Colonic mucosa (tissue), 4 donors: ENCODE measurements around the gene NCOA3. TPM values are rescaled to one million over a fixed set of nuclear protein-coding genes. Genes with fewer than 3 reads are reported as not detected.
"Not testable (repeated sequence)": the region's sequence is repeated elsewhere in the genome, so short reads cannot be mapped to it uniquely, and the experiment has no call there.

ENCODE experiments used
- DNase-seq: peaks from one replicate; pipeline ENCODE4 v3.0.0-alpha.2; 2020
- H3K27ac ChIP-seq: fragments of 200-600 bp; one replicate; pipeline ENCODE4 v1.8.0; 2021
- H3K27me3 ChIP-seq: fragments of 200-600 bp; one replicate; pipeline ENCODE4 v1.8.0; 2021
- H3K36me3 ChIP-seq: fragments of 200-600 bp; one replicate; pipeline ENCODE4 v1.8.0; 2021
- H3K4me1 ChIP-seq: fragments of 200-600 bp; one replicate; pipeline ENCODE4 v1.8.0; 2021; ENCODE audit warnings: mild to moderate bottlenecking
- H3K4me3 ChIP-seq: fragments of 200-600 bp; one replicate; pipeline ENCODE4 v1.8.0; 2021
- H3K9ac ChIP-seq, 2 donors: one replicate each; pipeline ENCODE4 v1.7.0; 2013; ENCODE audit warnings: control low read depth in 2 of 2, low read depth in 2 of 2, low read length in 2 of 2
- H3K9me3 ChIP-seq: fragments of 200-600 bp; one replicate; pipeline ENCODE4 v1.8.0; 2021
- intact Hi-C: fragments of 100-400 bp; cut with DNase I; formaldehyde crosslinking; loops from one replicate; pipeline ENCODE4 v1.14.1; 2022
- total RNA-seq, 2 donors: library from RNA; stranded (reverse); fragmentation: NEBNext Ultra II Directional in 1 of 2; extraction: Animal tissue kit (Norgen Biotek cat#: 25700) in 1 of 2; gene quantifications; one replicate each; pipeline ENCODE4 v1.2.1, GENCODE V29; 2021
- TF ChIP-seq, protein P1 (sequence below): fragments of 200-600 bp; IDR thresholded peaks from one replicate; pipeline ENCODE4 v1.8.0; 2022; ENCODE audit warnings: antibody characterized with exemption, mild to moderate bottlenecking
- donor health status: healthy.
- donor health status: DM: no; HTN: no; CAD: no.
- donor health status: DM: no; HTN: no; CAD: no.

The NCOA3 gene
- total RNA-seq, 2 donors from 2014 or later, result 17.1 to 24.2 TPM

DNA sequence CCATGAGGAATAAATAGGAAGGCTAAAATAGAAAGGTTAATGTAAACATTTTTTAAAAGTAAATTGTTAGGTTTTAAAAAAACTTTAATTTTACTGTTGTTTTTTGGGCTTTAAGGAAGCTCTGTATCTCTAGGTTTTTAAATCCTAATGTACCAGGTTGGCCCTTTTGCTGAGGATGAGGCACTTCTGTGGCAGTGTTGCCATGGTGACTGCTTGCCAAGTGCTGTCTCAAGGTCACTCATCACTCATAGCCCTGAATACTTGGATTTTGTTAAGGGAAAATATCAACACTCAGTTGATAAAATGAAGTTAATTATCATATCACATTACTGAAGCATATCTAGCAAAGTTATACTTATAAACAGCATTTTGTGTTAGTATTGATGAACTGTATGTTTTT, 50.2 kb downstream of the NCOA3 start:
- Histone ChIP-seq H3K4me1 (no peaks in the 10 kb centered on the region), H3K4me3 (no peak overlapping the region), H3K27me3 (no peaks in the 10 kb centered on the region), H3K9ac (no peak overlapping the region), H3K9me3 (no peaks in the 10 kb centered on the region), H3K36me3 (no peaks in the 10 kb centered on the region), H3K27ac (no peak overlapping the region)
- DNase-seq, result no peak
- intact Hi-C loops, result no loop called here
- TF ChIP-seq, protein P1, sequence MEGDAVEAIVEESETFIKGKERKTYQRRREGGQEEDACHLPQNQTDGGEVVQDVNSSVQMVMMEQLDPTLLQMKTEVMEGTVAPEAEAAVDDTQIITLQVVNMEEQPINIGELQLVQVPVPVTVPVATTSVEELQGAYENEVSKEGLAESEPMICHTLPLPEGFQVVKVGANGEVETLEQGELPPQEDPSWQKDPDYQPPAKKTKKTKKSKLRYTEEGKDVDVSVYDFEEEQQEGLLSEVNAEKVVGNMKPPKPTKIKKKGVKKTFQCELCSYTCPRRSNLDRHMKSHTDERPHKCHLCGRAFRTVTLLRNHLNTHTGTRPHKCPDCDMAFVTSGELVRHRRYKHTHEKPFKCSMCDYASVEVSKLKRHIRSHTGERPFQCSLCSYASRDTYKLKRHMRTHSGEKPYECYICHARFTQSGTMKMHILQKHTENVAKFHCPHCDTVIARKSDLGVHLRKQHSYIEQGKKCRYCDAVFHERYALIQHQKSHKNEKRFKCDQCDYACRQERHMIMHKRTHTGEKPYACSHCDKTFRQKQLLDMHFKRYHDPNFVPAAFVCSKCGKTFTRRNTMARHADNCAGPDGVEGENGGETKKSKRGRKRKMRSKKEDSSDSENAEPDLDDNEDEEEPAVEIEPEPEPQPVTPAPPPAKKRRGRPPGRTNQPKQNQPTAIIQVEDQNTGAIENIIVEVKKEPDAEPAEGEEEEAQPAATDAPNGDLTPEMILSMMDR, result no peak

DNA sequence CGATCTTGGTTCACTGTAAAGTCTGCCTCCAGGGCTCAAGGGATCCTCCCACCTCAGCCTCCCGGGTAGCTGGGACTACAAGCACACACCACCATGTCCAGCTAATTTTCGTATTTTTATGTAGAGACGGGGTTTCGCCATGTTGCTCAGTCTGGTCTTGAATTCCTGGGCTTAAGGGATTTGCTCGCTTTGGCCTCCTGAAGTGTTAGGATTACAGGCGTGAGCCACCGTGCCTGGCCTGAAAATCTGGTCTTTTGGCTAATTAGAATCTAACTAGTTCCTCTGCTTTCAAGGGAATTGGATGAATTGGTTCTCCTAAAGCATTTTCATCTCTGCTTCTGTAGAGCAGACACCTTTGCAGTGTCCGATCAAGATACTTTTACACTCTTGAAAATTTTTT, 51.3 kb downstream of the NCOA3 start:
- Histone ChIP-seq H3K4me1 (no peaks in the 10 kb centered on the region), H3K27me3 (no peaks in the 10 kb centered on the region), H3K4me3 (no peak overlapping the region), H3K9me3 (no peaks in the 10 kb centered on the region), H3K9ac (no peak overlapping the region), H3K36me3 (no peaks in the 10 kb centered on the region), H3K27ac (no peak overlapping the region)
- intact Hi-C loops, result no loop called here
- TF ChIP-seq, protein P1, result no peak
- DNase-seq, result no peak

DNA sequence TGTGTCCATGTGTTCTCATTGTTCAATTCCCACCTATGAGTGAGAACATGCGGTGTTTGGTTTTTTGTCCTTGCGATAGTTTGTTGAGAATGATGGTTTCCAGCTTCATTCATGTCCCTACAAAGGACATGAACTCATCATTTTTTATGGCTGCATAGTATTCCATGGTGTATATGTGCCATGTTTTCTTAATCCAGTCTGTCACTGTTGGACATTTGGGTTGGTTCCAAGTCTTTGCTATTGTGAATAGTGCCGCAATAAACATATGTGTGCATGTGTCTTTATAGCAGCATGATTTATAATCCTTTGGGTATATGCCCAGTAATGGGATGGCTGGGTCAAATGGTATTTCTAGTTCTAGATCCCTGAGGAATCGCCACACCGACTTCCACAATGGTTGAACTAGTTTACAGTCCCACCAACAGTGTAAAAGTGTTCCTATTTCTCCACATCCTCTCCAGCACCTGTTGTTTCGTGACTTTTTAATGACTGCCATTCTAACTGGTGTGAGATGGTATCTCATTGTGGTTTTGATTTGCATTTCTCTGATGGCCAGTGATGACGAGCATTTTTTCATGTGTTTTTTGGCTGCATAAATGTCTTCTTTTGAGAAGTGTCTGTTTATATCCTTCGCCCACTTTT, 52.0 kb downstream of the NCOA3 start:
- H3K9ac ChIP-seq, H3K36me3 ChIP-seq, intact Hi-C loops, H3K4me1 ChIP-seq, DNase-seq, H3K4me3 ChIP-seq, H3K27me3 ChIP-seq, H3K9me3 ChIP-seq, H3K27ac ChIP-seq: not testable (repeated sequence)

DNA sequence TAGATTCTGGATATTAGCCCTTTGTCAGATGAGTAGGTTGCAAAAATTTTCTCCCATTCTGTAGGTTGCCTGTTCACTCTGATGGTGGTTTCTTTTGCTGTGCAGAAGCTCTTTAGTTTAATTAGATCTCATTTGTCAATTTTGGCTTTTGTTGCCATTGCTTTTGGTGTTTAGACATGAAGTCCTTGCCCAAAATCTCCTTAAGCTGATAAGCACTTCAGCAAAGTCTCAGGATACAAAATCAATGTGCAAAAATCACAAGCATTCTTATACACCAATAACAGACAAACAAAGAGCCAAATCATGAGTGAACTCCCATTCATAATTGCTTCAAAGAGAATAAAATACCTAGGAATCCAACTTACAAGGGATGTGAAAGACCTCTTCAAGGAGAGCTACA, 52.6 kb downstream of the NCOA3 start:
- H3K27ac ChIP-seq, H3K27me3 ChIP-seq, H3K4me1 ChIP-seq, DNase-seq, H3K9me3 ChIP-seq, H3K36me3 ChIP-seq, intact Hi-C loops, H3K4me3 ChIP-seq, H3K9ac ChIP-seq: not testable (repeated sequence)

DNA sequence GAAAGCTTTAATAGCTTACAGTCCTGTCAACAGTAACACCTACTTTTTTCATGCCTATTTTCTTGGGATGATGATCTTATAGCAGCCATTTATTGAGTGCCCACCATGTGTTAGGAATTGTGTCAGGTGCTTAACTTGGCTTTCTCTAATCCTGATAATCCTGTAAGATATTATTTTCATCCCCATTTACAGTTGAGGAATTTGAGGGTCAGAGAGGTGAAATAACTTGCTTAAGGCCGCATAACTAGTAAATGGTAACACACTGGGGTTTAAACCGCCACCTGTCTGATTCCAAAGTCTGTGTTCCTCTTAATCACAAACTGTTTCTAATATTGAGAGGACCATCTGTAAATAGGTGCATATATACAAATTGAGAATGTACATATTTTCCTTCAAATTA, 55.5 kb downstream of the NCOA3 start:
- intact Hi-C loops, result no loop called here
- H3K4me1 ChIP-seq, result no peaks in the 10 kb centered on the region
- H3K27ac ChIP-seq, result no peak overlapping the region
- no peaks in the 10 kb centered on the region for H3K27me3 ChIP-seq
- no peak overlapping the region for H3K9ac ChIP-seq
- H3K9me3 ChIP-seq, result no peaks in the 10 kb centered on the region
- TF ChIP-seq, protein P1, result no peak
- no peaks in the 10 kb centered on the region for H3K36me3 ChIP-seq
- no peak for DNase-seq
- H3K4me3 ChIP-seq, result no peak overlapping the region

DNA sequence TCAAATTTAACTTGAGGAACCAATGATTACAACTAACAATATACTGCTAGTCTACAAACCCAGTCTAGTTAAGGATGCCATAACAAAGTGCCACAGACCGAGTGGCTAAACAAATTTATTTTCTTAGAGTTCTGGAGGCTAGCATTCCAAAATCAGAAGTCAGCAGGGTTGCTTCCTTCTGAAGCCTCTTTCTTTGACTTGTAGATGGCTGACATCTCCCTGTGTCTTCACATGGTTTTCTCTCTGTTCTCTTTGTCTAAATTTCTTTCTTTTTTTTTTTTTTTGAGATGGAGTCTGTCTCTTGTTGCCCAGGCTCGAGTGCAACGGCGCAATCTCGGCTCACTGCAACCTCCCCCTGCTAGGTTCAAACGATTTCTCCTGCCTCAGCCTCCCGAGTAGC, 56.1 kb downstream of the NCOA3 start:
- DNase-seq, result no peak
- no peaks in the 10 kb centered on the region for H3K36me3 ChIP-seq
- TF ChIP-seq, protein P1, result no peak
- no peaks in the 10 kb centered on the region for H3K9me3 ChIP-seq
- no peaks in the 10 kb centered on the region for H3K27me3 ChIP-seq
- no peaks in the 10 kb centered on the region for H3K4me1 ChIP-seq
- no peak overlapping the region for H3K4me3 ChIP-seq
- H3K9ac ChIP-seq, result no peak overlapping the region
- intact Hi-C loops, result no loop called here
- H3K27ac ChIP-seq, result no peak overlapping the region
